ENCODE results near the gene PCDHA9. TPM values are rescaled to one million over a fixed set of nuclear protein-coding genes. Genes with fewer than 3 reads are reported as not detected.

The PCDHA9 gene
- total and polyA plus RNA-seq, 10 of the 15 experiments (the other 5 are each of a cell fraction or from before 2014, with no cell fraction given) = 0.01 to 0.06 (median 0.03) TPM; not detected in 7

DNA sequence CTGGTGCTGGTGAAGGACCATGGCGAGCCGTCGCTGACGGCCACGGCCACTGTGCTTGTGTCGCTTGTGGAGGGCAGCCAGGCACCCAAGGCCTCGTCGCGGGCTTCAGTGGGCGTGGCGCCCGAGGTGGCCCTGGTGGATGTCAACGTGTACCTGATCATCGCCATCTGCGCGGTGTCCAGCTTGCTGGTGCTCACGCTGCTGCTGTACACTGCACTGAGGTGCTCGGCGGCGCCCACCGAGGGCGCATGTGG is 9.7 kb downstream of the PCDHA9 start:
- no TSS peak for BruUV-seq (replicated peaks)
- Histone ChIP-seq H3K4me1 (ENCODE audit: control insufficient read depth, insufficient read depth, low read length) (no peaks in the 10 kb centered on the region), H3K9ac (ENCODE audit: control insufficient read depth, insufficient read depth, low read length) (no peak overlapping the region), H3K4me2 (ENCODE audit: control insufficient read depth, insufficient read depth) (no peak overlapping the region), H3K36me3 (ENCODE audit: control insufficient read depth in 2 of 2, insufficient read depth in 2 of 2, low read length in 1 of 2) (no peaks in the 10 kb centered on the region), H3K27me3 (replicated peaks in 1 of 2; ENCODE audit: control insufficient read depth in 2 of 2, insufficient read depth in 2 of 2, low read length in 1 of 2) (no peaks in the 10 kb centered on the region), H3K27ac (ENCODE audit: control insufficient read depth, insufficient read depth) (no peak overlapping the region), H3K4me3 (no peak overlapping the region), H4K20me1 (ENCODE audit: control insufficient read depth, insufficient read depth) (no peaks in the 10 kb centered on the region), H3K9me3 (replicated peaks; ENCODE audit: control insufficient read depth, insufficient read depth, low read length) (no peaks in the 10 kb centered on the region; the same call in 2 of the 3 replicates), H3K79me2 (ENCODE audit: control insufficient read depth, insufficient read depth, low read length) (no peaks in the 10 kb centered on the region), H2AFZ (ENCODE audit: control insufficient read depth, low read depth, low read length) (no peak overlapping the region)
- intact Hi-C loops (cut with micrococcal nuclease; ENCODE audit: unreplicated experiment) (no loop called here), in situ Hi-C loops (cut with MboI) (no loop called here)
- TF ChIP-seq TBL1XR1 (IDR thresholded peaks at IDR 0.05; ENCODE audit: low read depth, low read length) (no peak), NFXL1 (IDR thresholded peaks at IDR 0.05; ENCODE audit: borderline replicate concordance) (no peak), BCL11A (IDR thresholded peaks at IDR 0.05; ENCODE audit: low read depth, low read length) (no peak), E2F4 (IDR thresholded peaks at IDR 0.05; ENCODE audit: low read depth, low read length) (no peak), GABPA (IDR thresholded peaks at IDR 0.05; ENCODE audit: low read depth) (no peak), ZBTB40 (IDR thresholded peaks at IDR 0.05; ENCODE audit: borderline replicate concordance) (no peak), RAD21 (IDR thresholded peaks at IDR 0.05; ENCODE audit: insufficient read depth, low read depth, low read length) (no peak), MYB (IDR thresholded peaks at IDR 0.05; ENCODE audit: borderline replicate concordance, low read depth, low read length) (no peak), PRDM15 (CRISPR knock-in tag; IDR thresholded peaks at IDR 0.05) (no peak), NFIC (IDR thresholded peaks at IDR 0.05; ENCODE audit: low read depth, low read length) (no peak), SMARCA5 (IDR thresholded peaks at IDR 0.05) (no peak), KAT2A (conservative IDR thresholded peaks at IDR 0.05; ENCODE audit: control insufficient read depth, low read depth, low read length) (no peak), BRCA1 (IDR thresholded peaks at IDR 0.05; ENCODE audit: low read depth, low read length) (no peak)
- 82% methylated on average over 18 of the region's 22 CpGs for WGBS (ENCODE audit: insufficient coverage, insufficient replicate concordance, low lambda C conversion rate, missing lambda C conversion rate)
- DNase-seq (ENCODE audit: low read depth, low spot score) = no peak
- POLR2A ChIA-PET = no interaction called here
- no peak for FAIRE-seq
- RAD21 ChIA-PET (ENCODE audit: unreplicated experiment) = no interaction called here
- no peak for ATAC-seq
- CTCF ChIA-PET = no interaction called here
- SMC1A ChIA-PET (ENCODE audit: uncharacterized antibody, unreplicated experiment) = no interaction called here

All from GM12878 (cell line).